Body of pancreas (tissue), 4 donors: Measurements from ENCODE around the gene TCHP.

Experiments used
- CTCF ChIP-seq, 7 experiments: fragments of 450-650 bp in 4 of 7; fragments of 200-600 bp in 3 of 7; sonication (generic) in 3 of 7; IDR thresholded peaks; one replicate each; pipeline ENCODE4 v1.5.1; 2016 to 2019; ENCODE audit warnings: antibody characterized with exemption in 7 of 7
- POLR2A ChIP-seq, 3 donors: fragments of 450-650 bp; IDR thresholded peaks; one replicate each; pipeline ENCODE4 v1.6.1; 2016; ENCODE audit warnings: antibody characterized with exemption in 3 of 3, mild to moderate bottlenecking in 2 of 3

- TF ChIP-seq CTCF (IDR thresholded peaks at IDR 0.05) (no peak), POLR2A (IDR thresholded peaks at IDR 0.05) (no peak)
These were observed 29.4 kb upstream of the TCHP start for GRCh38 chr12:109870648-109871047.
